Neuronal stem cell (in vitro differentiated cells): Measurements from ENCODE around the gene UTF1.
A peak's percentile ranks its signal among the peaks of the same experiment; 100 is the strongest.

ENCODE experiments used
- DNase-seq: peaks from one replicate; pipeline ENCODE4 v3.0.0-alpha.2; 2013; ENCODE audit warnings: low spot score
- H2AFZ ChIP-seq: one replicate; pipeline ENCODE4 v1.6.1; 2013; ENCODE audit warnings: mild to moderate bottlenecking, low read length, inconsistent platforms
- H2AK5ac ChIP-seq: 2 replicates; pipeline ENCODE4 v1.6.1; 2013; ENCODE audit warnings: low read depth, mild to moderate bottlenecking, inconsistent platforms, low read length, moderate library complexity, mixed read lengths
- H2BK120ac ChIP-seq: 2 replicates; pipeline ENCODE4 v1.6.1; 2013; ENCODE audit warnings: low read depth, mild to moderate bottlenecking, inconsistent platforms, low read length, moderate library complexity, mixed read lengths
- H2BK12ac ChIP-seq: one replicate; pipeline ENCODE4 v1.6.1; 2013; ENCODE audit warnings: low read length, inconsistent platforms
- H2BK15ac ChIP-seq: 2 replicates; pipeline ENCODE4 v1.6.1; 2013; ENCODE audit warnings: mild to moderate bottlenecking, low read length, inconsistent platforms, mixed read lengths
- H2BK5ac ChIP-seq: one replicate; pipeline ENCODE4 v1.6.1; 2013; ENCODE audit warnings: inconsistent platforms, mild to moderate bottlenecking, low read length, moderate library complexity
- H3K14ac ChIP-seq: one replicate; pipeline ENCODE4 v1.6.1; 2013; ENCODE audit warnings: low read length, inconsistent platforms
- H3K18ac ChIP-seq: 2 replicates; pipeline ENCODE4 v1.6.1; 2013; ENCODE audit warnings: low read length, inconsistent platforms
- H3K23ac ChIP-seq: 2 replicates; pipeline ENCODE4 v1.6.1; 2013; ENCODE audit warnings: low read depth, mild to moderate bottlenecking, mixed read lengths, low read length, inconsistent platforms; ENCODE audit not compliant: poor library complexity
- H3K27ac ChIP-seq: replicated peaks from 3 replicates; pipeline ENCODE4 v1.5.1; 2013; ENCODE audit warnings: low read length, inconsistent platforms
- H3K27me3 ChIP-seq, 3 experiments: 2 replicates each; pipeline ENCODE4 v1.6.1; 2013; ENCODE audit warnings: low read length in 3 of 3, mild to moderate bottlenecking in 2 of 3, inconsistent platforms in 1 of 3, low read depth in 1 of 3, mixed read lengths in 1 of 3, moderate library complexity in 1 of 3; ENCODE audit not compliant: control insufficient read depth in 3 of 3, insufficient read depth in 3 of 3
- H3K36me3 ChIP-seq, 2 donors: replicated peaks in 1 of 2; 2 replicates each; pipeline ENCODE4 v1.6.1; 2013; ENCODE audit warnings: low read length in 2 of 2; ENCODE audit not compliant: control insufficient read depth in 2 of 2, insufficient read depth in 2 of 2
- H3K4ac ChIP-seq: 2 replicates; pipeline ENCODE4 v1.6.1; 2013; ENCODE audit warnings: inconsistent platforms, mild to moderate bottlenecking, low read length, moderate library complexity
- H3K4me1 ChIP-seq, 2 donors: 1 replicate in 1 of 2; 2 replicates in 1 of 2; pipeline ENCODE4 v1.6.1; 2013; ENCODE audit warnings: low read length in 2 of 2, low read depth in 1 of 2; ENCODE audit not compliant: control insufficient read depth in 2 of 2, insufficient read depth in 1 of 2
- H3K4me2 ChIP-seq: one replicate; pipeline ENCODE4 v1.6.1; 2013; ENCODE audit warnings: mild to moderate bottlenecking, low read length, inconsistent platforms; ENCODE audit not compliant: insufficient read depth, poor library complexity, severe bottlenecking
- H3K4me3 ChIP-seq, 2 donors: 2 replicates each; pipeline ENCODE4 v1.5.1; 2013; ENCODE audit warnings: low read length in 2 of 2, mild to moderate bottlenecking in 2 of 2, inconsistent platforms in 1 of 2, moderate library complexity in 1 of 2
- H3K79me1 ChIP-seq: one replicate; pipeline ENCODE4 v1.6.1; 2013; ENCODE audit warnings: low read depth, mild to moderate bottlenecking, inconsistent platforms, low read length, moderate library complexity
- H3K9ac ChIP-seq: one replicate; pipeline ENCODE4 v1.6.1; 2013; ENCODE audit warnings: mild to moderate bottlenecking, low read depth, low read length, inconsistent platforms; ENCODE audit not compliant: poor library complexity
- H3K9me3 ChIP-seq, 2 donors: replicated peaks in 1 of 2; 2 replicates each; pipeline versions ENCODE3 to v1.6.1; 2013; ENCODE audit warnings: low read length in 2 of 2, mild to moderate bottlenecking in 2 of 2, inconsistent platforms in 1 of 2, low read depth in 1 of 2, mixed read lengths in 1 of 2, moderate library complexity in 1 of 2; ENCODE audit not compliant: control insufficient read depth in 2 of 2, insufficient read depth in 1 of 2
- H4K8ac ChIP-seq: one replicate; pipeline ENCODE4 v1.6.1; 2013; ENCODE audit warnings: low read depth, mild to moderate bottlenecking, inconsistent platforms, low read length, moderate library complexity
- H4K91ac ChIP-seq: one replicate; pipeline ENCODE4 v1.6.1; 2013; ENCODE audit warnings: low read length, low read depth, mild to moderate bottlenecking, inconsistent platforms; ENCODE audit not compliant: poor library complexity
- WGBS, 2 donors: extraction: QIAGEN DNeasy Blood & Tissue Kit; methylation state at CpG; one replicate each; pipeline ENCODE4 v1.1.7; 2013; ENCODE audit warnings: missing lambda C conversion rate in 2 of 2, mixed read lengths in 1 of 2; ENCODE audit not compliant: insufficient read length in 2 of 2, insufficient replicate concordance in 1 of 2; ENCODE audit errors: extremely low coverage in 2 of 2; 5-methylcytosine and 5-hydroxymethylcytosine counted together

Gene UTF1

GRCh38 chr10:133185421-133185820 is 44.6 kb upstream of the UTF1 start:
- Histone ChIP-seq H3K27me3 (peaks cover 0 to 2% (median 0%) of the 10 kb centered on the region in 3 experiments), H2AFZ (no peak overlapping the region), H3K4me1 (peaks cover 5% of the 10 kb centered on the region in 2 donors), H4K8ac (no peak overlapping the region), H3K18ac (no peak overlapping the region), H2BK120ac (no peak overlapping the region), H3K27ac (no peak overlapping the region), H3K23ac (no peak overlapping the region), H3K79me1 (peaks cover 11% of the 10 kb centered on the region), H3K4me3 (no peak overlapping the region), H3K36me3 (peaks cover 0 to 10% of the 10 kb centered on the region in 2 donors), H3K9ac (no peak overlapping the region), H3K9me3 (peaks cover 0 to 9% of the 10 kb centered on the region in 2 donors), H2BK5ac (no peak overlapping the region), H4K91ac (no peak overlapping the region), H2BK12ac (no peak overlapping the region), H3K14ac (peak overlapping the region; percentile 4), H3K4ac (no peak overlapping the region), H2BK15ac (no peak overlapping the region), H2AK5ac (no peak overlapping the region), H3K4me2 (no peak overlapping the region)
- no peak for DNase-seq
- no CpG with 5 or more reads among the region's 11 CpGs for WGBS, 2 donors

- Histone ChIP-seq H4K91ac (no peak overlapping the region), H4K8ac (no peak overlapping the region), H3K9ac (no peak overlapping the region), H3K4me3 (no peak overlapping the region), H3K9me3 (peaks cover 0 to 9% of the 10 kb centered on the region in 2 donors), H3K14ac (peak overlapping the region; percentile 38), H2AK5ac (peak overlapping the region; percentile 63), H3K18ac (peak overlapping the region; percentile 83), H3K4ac (no peak overlapping the region), H2BK5ac (peak overlapping the region; percentile 82), H3K27ac (no peak overlapping the region), H2BK12ac (no peak overlapping the region), H3K36me3 (peaks cover 0 to 10% of the 10 kb centered on the region in 2 donors), H3K79me1 (peaks cover 11% of the 10 kb centered on the region), H3K27me3 (peaks cover 0 to 2% (median 0%) of the 10 kb centered on the region in 3 experiments), H2AFZ (peak overlapping the region; percentile 5), H3K4me1 (peaks cover 5% of the 10 kb centered on the region in 2 donors), H2BK120ac (no peak overlapping the region), H3K23ac (no peak overlapping the region), H3K4me2 (no peak overlapping the region), H2BK15ac (no peak overlapping the region)
- WGBS, 2 donors, result no CpG with 5 or more reads among the region's 27 CpGs
- DNase-seq, result no peak
Observed at GRCh38 chr10:133185916-133186315, 44.1 kb upstream of the UTF1 start.

GRCh38 chr10:133186416-133187090 is 43.5 kb upstream of the UTF1 start:
- peaks cover 0 to 2% (median 0%) of the 10 kb centered on the region in 3 experiments for H3K27me3 ChIP-seq
- DNase-seq, result no peak
- H3K27ac ChIP-seq, result no peak overlapping the region
- peaks cover 11% of the 10 kb centered on the region for H3K79me1 ChIP-seq
- peak overlapping the region; percentile 63 for H2AK5ac ChIP-seq
- H3K23ac ChIP-seq, result peak overlapping the region; percentile 65
- H2BK15ac ChIP-seq, result peak overlapping the region; percentile 92
- peaks cover 0 to 9% of the 10 kb centered on the region in 2 donors for H3K9me3 ChIP-seq
- peak overlapping the region; percentile 5 for H2AFZ ChIP-seq
- peaks cover 5% of the 10 kb centered on the region in 2 donors for H3K4me1 ChIP-seq
- H3K4me2 ChIP-seq, result no peak overlapping the region
- no peak overlapping the region for H3K14ac ChIP-seq
- H3K4me3 ChIP-seq, result no peak overlapping the region
- H3K18ac ChIP-seq, result peak overlapping the region; percentile 83
- H3K9ac ChIP-seq, result no peak overlapping the region
- peak overlapping the region; percentile 82 for H2BK5ac ChIP-seq
- H2BK120ac ChIP-seq, result no peak overlapping the region
- WGBS, 2 donors, result no CpG with 5 or more reads among the region's 34 CpGs
- no peak overlapping the region for H2BK12ac ChIP-seq
- peak overlapping the region; percentile 17 for H4K8ac ChIP-seq
- peaks cover 0 to 10% of the 10 kb centered on the region in 2 donors for H3K36me3 ChIP-seq
- H3K4ac ChIP-seq, result no peak overlapping the region
- H4K91ac ChIP-seq, result no peak overlapping the region

DNA sequence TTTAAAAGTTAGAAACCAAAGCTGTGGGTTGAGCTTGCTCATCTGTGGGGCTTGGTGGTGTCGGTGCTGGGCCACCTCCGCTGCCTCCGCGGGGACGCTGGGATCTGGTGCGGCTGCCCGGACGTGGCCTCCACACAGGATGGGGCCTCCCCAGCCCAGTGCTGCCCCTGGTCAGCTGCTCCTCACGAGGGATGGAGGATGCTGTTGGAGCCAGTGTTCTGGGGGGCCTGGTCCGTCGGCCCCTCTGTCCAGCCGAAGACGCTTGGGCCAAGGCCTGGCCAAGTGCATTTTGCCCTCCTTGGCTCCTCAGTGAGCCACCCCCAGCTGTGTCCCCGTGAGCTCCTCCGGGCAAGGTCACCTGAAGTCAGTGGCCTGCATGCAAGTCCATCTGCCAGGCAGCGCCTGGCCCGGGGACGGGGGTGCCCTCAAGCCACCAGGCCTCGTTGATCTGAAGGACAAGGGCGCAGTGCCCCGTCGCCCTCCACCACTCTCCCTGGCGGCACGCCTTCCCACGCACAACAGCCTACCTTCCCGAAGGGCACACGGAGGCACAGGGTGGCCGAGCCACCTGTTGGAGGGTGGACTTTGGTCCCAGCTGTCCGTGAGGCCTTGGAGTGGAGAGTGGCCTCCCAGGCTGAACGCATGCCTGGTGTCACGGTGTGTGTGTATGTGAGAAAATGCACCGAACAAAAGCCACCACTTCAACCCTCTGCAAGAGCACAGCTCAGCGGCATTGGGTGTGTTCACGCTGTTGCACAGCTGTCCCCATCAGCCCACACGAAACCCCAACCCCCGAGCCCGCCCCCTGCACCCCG is 42.7 kb upstream of the UTF1 start:
- no peak overlapping the region for H2BK120ac ChIP-seq
- H4K91ac ChIP-seq, result peak overlapping the region; percentile 72
- H3K4me1 ChIP-seq, result peaks cover 5% of the 10 kb centered on the region in 2 donors
- no peak overlapping the region for H3K27ac ChIP-seq
- H3K4me2 ChIP-seq, result no peak overlapping the region
- H3K9ac ChIP-seq, result no peak overlapping the region
- peaks cover 11% of the 10 kb centered on the region for H3K79me1 ChIP-seq
- H3K4me3 ChIP-seq, result no peak overlapping the region
- peaks cover 0 to 2% (median 0%) of the 10 kb centered on the region in 3 experiments for H3K27me3 ChIP-seq
- H2AK5ac ChIP-seq, result peak overlapping the region; percentile 88
- peak overlapping the region; percentile 76 for H3K4ac ChIP-seq
- H2BK12ac ChIP-seq, result peak overlapping the region; percentile 84
- DNase-seq, result no peak
- peak overlapping the region; percentile 17 for H4K8ac ChIP-seq
- H3K14ac ChIP-seq, result peak overlapping the region; percentile 89
- H3K23ac ChIP-seq, result peak overlapping the region; percentile 65
- H2BK5ac ChIP-seq, result peak overlapping the region; percentile 53
- H3K18ac ChIP-seq, result peak overlapping the region; percentile 89
- H2AFZ ChIP-seq, result no peak overlapping the region
- H3K9me3 ChIP-seq, result peaks cover 0 to 12% of the 10 kb centered on the region in 2 donors
- peak overlapping the region; percentile 92 for H2BK15ac ChIP-seq
- no CpG with 5 or more reads among the region's 38 CpGs for WGBS, 2 donors
- H3K36me3 ChIP-seq, result peaks cover 0 to 10% of the 10 kb centered on the region in 2 donors
